Stimulated activated CD8-positive, alpha-beta memory T cell treated with anti-CD3 and anti-CD28 coated beads, Interleukin-2, amount 100 ng/mL, for 48 hours (primary cell): ENCODE results near the gene PRRT3.
"Not testable (repeated sequence)": the region's sequence is repeated elsewhere in the genome, so short reads cannot be mapped to it uniquely, and the experiment has no call there.

ENCODE experiments used
- DNase-seq, 2 donors: peaks; one replicate each; pipeline ENCODE4 v3.0.0-alpha.2; 2020; ENCODE audit warnings: low read depth in 2 of 2

Gene PRRT3

GRCh38 chr3:9899289-9899791 is 52.9 kb downstream of the PRRT3 start:
- no peak for DNase-seq

GRCh38 chr3:9898467-9899241 is 53.6 kb downstream of the PRRT3 start:
- DNase-seq: no peak

- DNase-seq: no peak
These were observed 54.5 kb downstream of the PRRT3 start for GRCh38 chr3:9897408-9898372.

- not testable (repeated sequence) for DNase-seq
These were observed 55.3 kb downstream of the PRRT3 start for GRCh38 chr3:9896755-9897407.

- DNase-seq: not testable (repeated sequence)
These were observed 56.5 kb downstream of the PRRT3 start for GRCh38 chr3:9895715-9896114.
